ENCODE measurements around the gene ALPK3. TPM values are rescaled to one million over a fixed set of nuclear protein-coding genes. Genes with fewer than 3 reads are reported as not detected.

The ALPK3 gene
- total and polyA plus RNA-seq, 10 of the 15 experiments (the other 5 are each of a cell fraction or from before 2014, with no cell fraction given) = under 0.01 to 0.05 (median 0.02) TPM; not detected in 6

DNA sequence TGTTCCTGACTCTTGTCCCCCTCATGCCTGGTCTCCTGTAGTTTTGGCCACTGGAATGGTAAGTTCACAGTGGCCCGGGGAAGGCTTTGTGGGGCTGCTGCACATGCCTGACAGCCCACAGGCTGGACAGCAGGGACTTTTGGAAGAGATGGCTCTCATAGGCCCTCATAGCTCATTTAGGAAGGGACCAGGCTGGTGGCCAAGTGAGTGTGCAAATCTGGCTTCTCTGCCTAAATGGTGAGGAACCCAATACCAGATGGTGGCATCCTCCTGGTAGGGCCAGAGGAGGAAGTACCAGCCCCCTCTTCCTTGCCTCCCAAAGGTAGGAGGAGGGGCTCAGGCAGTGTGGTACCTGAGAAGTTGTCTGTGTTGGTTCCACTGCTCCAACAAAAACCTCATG, 25.6 kb downstream of the ALPK3 start:
- Histone ChIP-seq H3K79me2 (ENCODE audit: control insufficient read depth, insufficient read depth, low read length) (no peaks in the 10 kb centered on the region), H3K36me3 (ENCODE audit: control insufficient read depth in 2 of 2, insufficient read depth in 2 of 2, low read length in 1 of 2) (no peaks in the 10 kb centered on the region), H3K4me3 (no peak overlapping the region), H3K9ac (ENCODE audit: control insufficient read depth, insufficient read depth, low read length) (no peak overlapping the region), H4K20me1 (ENCODE audit: control insufficient read depth, insufficient read depth) (no peaks in the 10 kb centered on the region), H3K9me3 (replicated peaks; ENCODE audit: control insufficient read depth, insufficient read depth, low read length) (peaks cover 5% of the 10 kb centered on the region), H3K27me3 (replicated peaks in 1 of 2; ENCODE audit: control insufficient read depth in 2 of 2, insufficient read depth in 2 of 2, low read length in 1 of 2) (peaks cover 0 to 2% of the 10 kb centered on the region in 2 experiments; a peak in 1 of 4 replicates), H2AFZ (ENCODE audit: control insufficient read depth, low read depth, low read length) (no peak overlapping the region), H3K4me2 (ENCODE audit: control insufficient read depth, insufficient read depth) (no peak overlapping the region), H3K27ac (ENCODE audit: control insufficient read depth, insufficient read depth) (no peak overlapping the region), H3K4me1 (ENCODE audit: control insufficient read depth, insufficient read depth, low read length) (no peaks in the 10 kb centered on the region)
- ChIA-PET POLR2A (no interaction called here), CTCF (no interaction called here), RAD21 (ENCODE audit: unreplicated experiment) (no interaction called here), SMC1A (ENCODE audit: uncharacterized antibody, unreplicated experiment) (no interaction called here)
- no peak for TF ChIP-seq EZH2 (IDR thresholded peaks at IDR 0.05; ENCODE audit: borderline replicate concordance, control insufficient read depth, low read depth, low read length)
- no peak for TF ChIP-seq IRF4 (IDR thresholded peaks at IDR 0.05; ENCODE audit: low read depth, low read length)
- TF ChIP-seq CBFB (IDR thresholded peaks at IDR 0.05; ENCODE audit: low read depth) = no peak
- TF ChIP-seq, protein P1, sequence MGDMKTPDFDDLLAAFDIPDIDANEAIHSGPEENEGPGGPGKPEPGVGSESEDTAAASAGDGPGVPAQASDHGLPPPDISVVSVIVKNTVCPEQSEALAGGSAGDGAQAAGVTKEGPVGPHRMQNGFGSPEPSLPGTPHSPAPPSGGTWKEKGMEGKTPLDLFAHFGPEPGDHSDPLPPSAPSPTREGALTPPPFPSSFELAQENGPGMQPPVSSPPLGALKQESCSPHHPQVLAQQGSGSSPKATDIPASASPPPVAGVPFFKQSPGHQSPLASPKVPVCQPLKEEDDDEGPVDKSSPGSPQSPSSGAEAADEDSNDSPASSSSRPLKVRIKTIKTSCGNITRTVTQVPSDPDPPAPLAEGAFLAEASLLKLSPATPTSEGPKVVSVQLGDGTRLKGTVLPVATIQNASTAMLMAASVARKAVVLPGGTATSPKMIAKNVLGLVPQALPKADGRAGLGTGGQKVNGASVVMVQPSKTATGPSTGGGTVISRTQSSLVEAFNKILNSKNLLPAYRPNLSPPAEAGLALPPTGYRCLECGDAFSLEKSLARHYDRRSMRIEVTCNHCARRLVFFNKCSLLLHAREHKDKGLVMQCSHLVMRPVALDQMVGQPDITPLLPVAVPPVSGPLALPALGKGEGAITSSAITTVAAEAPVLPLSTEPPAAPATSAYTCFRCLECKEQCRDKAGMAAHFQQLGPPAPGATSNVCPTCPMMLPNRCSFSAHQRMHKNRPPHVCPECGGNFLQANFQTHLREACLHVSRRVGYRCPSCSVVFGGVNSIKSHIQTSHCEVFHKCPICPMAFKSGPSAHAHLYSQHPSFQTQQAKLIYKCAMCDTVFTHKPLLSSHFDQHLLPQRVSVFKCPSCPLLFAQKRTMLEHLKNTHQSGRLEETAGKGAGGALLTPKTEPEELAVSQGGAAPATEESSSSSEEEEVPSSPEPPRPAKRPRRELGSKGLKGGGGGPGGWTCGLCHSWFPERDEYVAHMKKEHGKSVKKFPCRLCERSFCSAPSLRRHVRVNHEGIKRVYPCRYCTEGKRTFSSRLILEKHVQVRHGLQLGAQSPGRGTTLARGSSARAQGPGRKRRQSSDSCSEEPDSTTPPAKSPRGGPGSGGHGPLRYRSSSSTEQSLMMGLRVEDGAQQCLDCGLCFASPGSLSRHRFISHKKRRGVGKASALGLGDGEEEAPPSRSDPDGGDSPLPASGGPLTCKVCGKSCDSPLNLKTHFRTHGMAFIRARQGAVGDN (IDR thresholded peaks at IDR 0.05) = no peak
- TF ChIP-seq NR2F1 (conservative IDR thresholded peaks at IDR 0.05) = no peak
- no peak for TF ChIP-seq POLR2AphosphoS5 (IDR thresholded peaks at IDR 0.05; ENCODE audit: low read length)
- no peak for TF ChIP-seq CBX5 (IDR thresholded peaks at IDR 0.05; ENCODE audit: low read depth)
- TF ChIP-seq HDGF (IDR thresholded peaks at IDR 0.05) = no peak
- no peak for TF ChIP-seq BRCA1 (IDR thresholded peaks at IDR 0.05; ENCODE audit: low read depth, low read length)
- no peak for TF ChIP-seq RAD21 (IDR thresholded peaks at IDR 0.05; ENCODE audit: insufficient read depth, low read depth, low read length)
- TF ChIP-seq MTA3 (IDR thresholded peaks at IDR 0.05; ENCODE audit: borderline replicate concordance, low read length) = no peak
- no peak for TF ChIP-seq STAT1 (conservative IDR thresholded peaks at IDR 0.05)
- DNase-seq (ENCODE audit: low read depth, low spot score) = no peak
- intact Hi-C loops (cut with micrococcal nuclease; ENCODE audit: unreplicated experiment) (loop anchor here (10.0 kb wide), 1 partner anchor 202 kb away; no protein-coding TSS in a partner anchor), in situ Hi-C loops (cut with MboI) (no loop called here)
- 0% methylated on average over 1 of the region's 1 CpG for WGBS (ENCODE audit: insufficient coverage, insufficient replicate concordance, low lambda C conversion rate, missing lambda C conversion rate)
- ATAC-seq = no peak
- no peak for FAIRE-seq
- no TSS peak for BruUV-seq (replicated peaks)

Data from GM12878 (cell line).